Measurements from ENCODE around the gene SAPCD2.

GRCh38 chr9:137074657-137075274 is 4.4 kb upstream of the SAPCD2 start:
- TF ChIP-seq GATA2 (IDR thresholded peaks at IDR 0.05; ENCODE audit: low read depth, low read length): no peak
- no peak for TF ChIP-seq GATA3 (IDR thresholded peaks at IDR 0.05; ENCODE audit: low read depth, low read length)
